Adrenal gland (tissue), 12 donors: Measurements from ENCODE around the gene LSAMP. TPM values are rescaled to one million over a fixed set of nuclear protein-coding genes. Genes with fewer than 3 reads are reported as not detected.

Experiments
- DNase-seq, 7 donors: peaks; one replicate each; pipeline ENCODE4 v3.0.0-alpha.2; 2019 to 2020
- H3K27ac ChIP-seq, 5 donors: fragments of 200-600 bp; sonication (generic) in 4 of 5; 1 replicate in 3 of 5; 2 replicates in 2 of 5; pipeline versions ENCODE4 v1.5.1 to v1.8.0; 2016 to 2020; ENCODE audit warnings: mild to moderate bottlenecking in 1 of 5
- H3K27me3 ChIP-seq: fragments of 200-600 bp; 2 replicates; pipeline ENCODE4 v1.8.0; 2021
- H3K36me3 ChIP-seq, 2 donors: fragments of 200-600 bp; replicated peaks in 1 of 2; 1 replicate in 1 of 2; 2 replicates in 1 of 2; pipeline versions ENCODE4 v1.5.1 to v1.8.0; 2018 to 2022
- H3K4me1 ChIP-seq, 2 donors: fragments of 200-600 bp; replicated peaks in 1 of 2; 1 replicate in 1 of 2; 2 replicates in 1 of 2; pipeline versions ENCODE4 v1.5.1 to v1.8.0; 2018 to 2021
- H3K4me3 ChIP-seq, 4 donors: fragments of 200-600 bp; sonication (generic) in 3 of 4; one replicate each; pipeline ENCODE4 v1.5.1; 2016 to 2018
- H3K9me3 ChIP-seq, 3 donors: fragments of 200-600 bp; sonication (generic) in 1 of 3; replicated peaks in 1 of 3; 1 replicate in 2 of 3; 2 replicates in 1 of 3; pipeline versions ENCODE4 v1.5.1 to v1.8.0; 2016 to 2021
- CTCF ChIP-seq, 6 experiments: fragments of 450-650 bp in 4 of 6; fragments of 200-600 bp in 2 of 6; sonication (generic) in 1 of 6; IDR thresholded peaks; 1 replicate in 5 of 6; 2 replicates in 1 of 6; pipeline versions ENCODE4 v1.5.1 to v1.8.0; 2016 to 2021; ENCODE audit warnings: antibody characterized with exemption in 6 of 6, mild to moderate bottlenecking in 2 of 6, moderate library complexity in 1 of 6
- POLR2A ChIP-seq, 2 donors: fragments of 450-650 bp; IDR thresholded peaks; one replicate each; pipeline ENCODE4 v1.6.1; 2017; ENCODE audit warnings: antibody characterized with exemption in 2 of 2, mild to moderate bottlenecking in 2 of 2, moderate library complexity in 1 of 2
- WGBS, 4 donors: extraction: QIAGEN DNeasy Blood & Tissue Kit in 2 of 4; methylation state at CpG; one replicate each; pipeline versions ENCODE4 v1.1.5 to v1.1.7; 2013 to 2017; 5-methylcytosine and 5-hydroxymethylcytosine counted together
- intact Hi-C, 2 donors: fragments of 100-400 bp; cut with DNase I; formaldehyde crosslinking; loops; one replicate each; pipeline versions ENCODE4 v1.14.1 to v1.15.0; 2022 to 2023
- polyA plus RNA-seq, 3 donors: library from polyadenylated mRNA; stranded (reverse); fragments of 200-250 nt in 2 of 3; fragments of 350-450 nt in 1 of 3; fragmentation: Illumina TruSeq in 1 of 3; extraction: RNeasy Lipid Tissue Mini Kit (QIAGEN cat#74804) in 1 of 3; gene quantifications; one replicate each; pipeline ENCODE4 v1.2.3, GENCODE V29; 2013 to 2014
- total RNA-seq, 9 donors: library from RNA; depleted of rRNA in 4 of 9; stranded (reverse); fragments of >200 nt in 4 of 9; fragments of 120-200 nt in 1 of 9; fragmentation: NEBNext Ultra II Directional in 1 of 9; extraction: Animal tissue kit (Norgen Biotek cat#: 25700) in 1 of 9; gene quantifications; one replicate each; pipeline versions ENCODE4 v1.1.0 to v1.2.4, GENCODE V29; 2013 to 2023
- donor health status: healthy with polysubstance abuse.
- donor health status: Bipolar disorder and iron deficiency.
- donor health status: DM: yes; HTN: yes; CAD: no.
- donor health status: DM: no; HTN: no; CAD: no.
- donor health status: DM: no; HTN: no; CAD: no.
- donor health status: DM: yes; HTN: yes; CAD: no.

The LSAMP gene
- total and polyA plus RNA-seq, 12 donors = 5.8 to 53.5 (median 24.3) TPM

DNA sequence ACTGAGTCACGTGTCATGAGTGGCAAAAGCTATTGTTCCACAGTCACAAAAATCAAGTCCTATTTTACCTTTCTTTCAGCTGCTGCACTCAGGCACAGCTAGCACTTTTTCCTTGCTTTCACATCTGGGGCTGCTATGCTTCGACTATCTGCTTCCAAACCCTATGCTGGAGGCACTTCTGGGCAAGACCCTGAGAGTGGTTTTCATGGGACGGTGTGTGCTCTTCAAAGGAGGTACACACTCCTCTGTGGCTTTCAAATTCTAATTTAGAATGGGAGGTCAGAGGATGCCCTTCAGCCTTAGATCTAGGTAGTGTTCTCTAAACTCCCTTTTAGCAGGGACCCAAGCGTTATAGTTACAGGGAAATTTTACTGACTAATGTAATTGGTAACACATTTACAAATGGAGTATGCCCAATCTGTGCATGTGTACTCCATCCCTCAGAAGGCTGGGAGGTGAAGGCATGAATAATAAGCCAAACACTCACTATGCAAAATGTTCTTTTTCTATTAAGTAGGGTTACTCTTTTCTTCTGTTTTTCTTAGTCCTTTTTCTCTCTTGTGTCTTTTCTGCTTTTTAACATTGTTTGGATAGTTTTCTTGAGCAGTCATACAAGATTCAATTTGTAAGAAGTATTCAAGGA is 188.3 kb downstream of the LSAMP start:
- H3K36me3 ChIP-seq = no peaks in the 10 kb centered on the region
- no peak overlapping the region for H3K27ac ChIP-seq
- no peak for DNase-seq
- intact Hi-C loops = no loop called here
- peaks cover 0 to 7% (median 0%) of the 10 kb centered on the region in 3 donors for H3K9me3 ChIP-seq
- no peak for TF ChIP-seq CTCF (IDR thresholded peaks at IDR 0.05)
- TF ChIP-seq POLR2A (IDR thresholded peaks at IDR 0.05) = no peak
- peaks cover 0 to 4% of the 10 kb centered on the region in 2 donors for H3K4me1 ChIP-seq
- H3K4me3 ChIP-seq = no peak overlapping the region
- WGBS, 4 donors = 79 to 80% (median 79%) methylated on average over 4 of the region's 4 CpGs
- no peaks in the 10 kb centered on the region for H3K27me3 ChIP-seq

- peaks cover 0 to 7% (median 0%) of the 10 kb centered on the region in 3 donors for H3K9me3 ChIP-seq
- H3K27me3 ChIP-seq = no peaks in the 10 kb centered on the region
- TF ChIP-seq POLR2A (IDR thresholded peaks at IDR 0.05) = no peak
- TF ChIP-seq CTCF (IDR thresholded peaks at IDR 0.05) = no peak
- intact Hi-C loops = no loop called here
- DNase-seq = no peak
- H3K27ac ChIP-seq = no peak overlapping the region
- no peaks in the 10 kb centered on the region for H3K36me3 ChIP-seq
- WGBS, 4 donors = 63 to 79% (median 73%) methylated on average over 3 of the region's 3 CpGs
- peaks cover 0 to 4% of the 10 kb centered on the region in 2 donors for H3K4me1 ChIP-seq
- H3K4me3 ChIP-seq = no peak overlapping the region
These were observed 190.7 kb downstream of the LSAMP start for GRCh38 chr3:116254541-116254940.

GRCh38 chr3:116253511-116253910 is 191.8 kb downstream of the LSAMP start:
- Histone ChIP-seq H3K27ac (no peak overlapping the region), H3K9me3 (peaks cover 0 to 7% (median 0%) of the 10 kb centered on the region in 3 donors), H3K4me1 (peaks cover 0 to 4% of the 10 kb centered on the region in 2 donors), H3K36me3 (no peaks in the 10 kb centered on the region), H3K4me3 (no peak overlapping the region), H3K27me3 (no peaks in the 10 kb centered on the region)
- intact Hi-C loops = no loop called here
- 43 to 57% (median 52%) methylated on average over 4 of the region's 4 CpGs for WGBS, 4 donors
- no peak for TF ChIP-seq CTCF (IDR thresholded peaks at IDR 0.05)
- TF ChIP-seq POLR2A (IDR thresholded peaks at IDR 0.05) = no peak
- no peak for DNase-seq

DNA sequence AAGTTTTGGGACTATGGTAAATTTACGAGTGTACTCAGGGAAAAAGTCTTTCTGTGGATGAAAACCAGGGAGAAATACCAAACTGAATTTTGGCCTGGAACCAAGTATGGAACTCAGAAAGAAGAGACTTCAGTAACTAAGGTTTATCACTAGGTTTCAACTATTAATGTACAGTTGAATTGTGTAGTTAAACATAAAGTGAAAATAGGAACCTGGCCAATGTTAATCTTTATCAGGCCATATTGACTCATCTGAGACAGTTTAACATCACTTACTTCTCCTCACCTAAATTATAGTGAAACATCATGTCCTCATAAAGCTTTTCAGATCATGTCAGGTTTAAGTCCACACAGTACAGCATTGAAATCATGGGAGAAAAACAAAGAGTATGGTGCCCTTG is 197.7 kb downstream of the LSAMP start:
- TF ChIP-seq CTCF (IDR thresholded peaks at IDR 0.05) = no peak
- no peak for TF ChIP-seq POLR2A (IDR thresholded peaks at IDR 0.05)
- Histone ChIP-seq H3K4me3 (no peak overlapping the region), H3K36me3 (no peaks in the 10 kb centered on the region), H3K27ac (no peak overlapping the region), H3K27me3 (no peaks in the 10 kb centered on the region), H3K9me3 (no peaks in the 10 kb centered on the region), H3K4me1 (no peaks in the 10 kb centered on the region)
- intact Hi-C loops = no loop called here
- no peak for DNase-seq
- 59 to 84% (median 73%) methylated on average over 1 of the region's 1 CpG for WGBS, 4 donors
